CD4-positive, alpha-beta T cell treated with Interleukin-2 at 100 ng/mL for 4 hours (primary cell): ENCODE results near the gene CCDC144A.
A peak's percentile ranks its signal among the peaks of the same experiment; 100 is the strongest.
"Not testable (repeated sequence)": the region's sequence is repeated elsewhere in the genome, so short reads cannot be mapped to it uniquely, and the experiment has no call there.

Experiments
- DNase-seq: peaks from one replicate; pipeline ENCODE4 v3.0.0-alpha.2; 2020; ENCODE audit warnings: low spot score

The CCDC144A gene

DNA sequence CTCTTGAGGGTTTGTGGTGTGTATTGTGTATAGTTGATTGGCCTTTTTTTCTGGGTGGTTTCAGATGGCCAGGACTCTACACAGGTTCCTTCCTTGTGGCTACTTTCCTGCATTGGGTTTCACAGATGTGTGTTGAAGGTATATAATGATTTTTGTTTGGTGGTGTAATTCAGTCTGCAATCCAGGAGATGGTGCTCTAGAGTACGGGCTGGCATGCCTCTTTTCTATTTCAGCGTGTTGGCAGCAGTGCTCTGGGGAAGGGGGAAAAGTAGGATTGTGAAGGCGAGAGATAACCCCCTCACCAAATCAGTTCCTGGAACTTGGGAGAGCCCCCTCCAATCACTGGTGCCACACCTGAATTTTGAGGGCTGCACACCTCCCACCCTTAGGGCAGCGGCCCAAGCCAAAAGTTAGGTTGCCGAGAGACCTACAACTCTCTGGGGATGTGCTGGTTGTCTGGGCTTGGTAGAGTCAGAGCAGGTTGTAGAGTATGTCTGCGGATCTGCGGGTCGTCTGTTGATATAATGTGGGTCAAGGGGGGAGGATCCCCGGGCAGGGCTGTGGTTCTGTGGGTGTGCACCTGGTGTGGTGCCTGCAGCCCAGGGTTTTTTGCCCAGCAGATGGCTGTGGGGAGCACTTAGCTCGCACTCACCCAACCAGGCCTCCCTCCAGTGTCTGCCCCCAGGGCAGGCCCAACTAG is 61.3 kb downstream of the CCDC144A start:
- peak; percentile 7 for DNase-seq

DNA sequence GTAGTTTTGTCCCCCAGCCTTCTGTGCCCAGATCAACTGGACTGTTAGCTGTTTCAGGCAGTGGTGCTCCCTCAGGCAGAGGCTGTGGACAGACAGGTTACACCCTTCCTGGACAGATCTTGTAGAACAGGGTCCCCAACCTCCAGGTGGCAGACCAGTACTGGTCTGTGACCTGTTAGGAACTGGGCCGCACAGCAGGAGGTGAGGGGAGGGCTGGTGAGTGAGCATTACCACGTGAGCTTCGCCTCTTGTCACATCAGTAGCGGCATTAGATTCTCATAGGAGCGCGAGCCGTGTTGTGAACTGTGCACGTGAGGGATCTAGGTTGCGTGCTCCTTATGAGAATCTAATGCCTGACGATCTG is 61.9 kb downstream of the CCDC144A start:
- DNase-seq: not testable (repeated sequence)

DNA sequence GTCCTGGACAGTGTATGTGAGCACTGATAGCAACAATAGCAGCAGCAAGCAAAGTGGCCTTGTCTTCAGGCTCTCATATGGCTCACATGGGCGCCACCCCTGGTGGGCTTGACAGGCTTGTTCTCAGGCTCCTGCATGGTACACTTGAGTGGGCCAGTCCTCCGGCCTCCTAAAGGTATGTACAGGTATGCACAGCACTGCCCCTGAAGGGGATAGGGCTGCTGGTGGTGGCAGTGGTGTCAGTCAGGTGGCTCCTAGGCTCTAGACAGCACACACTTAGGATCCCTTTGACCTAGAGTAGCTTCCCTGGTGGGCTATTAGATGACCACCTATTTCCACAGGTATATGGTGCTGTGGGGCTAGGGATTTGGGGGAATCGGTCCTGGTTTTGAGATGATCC is 67.5 kb downstream of the CCDC144A start:
- not testable (repeated sequence) for DNase-seq

DNA sequence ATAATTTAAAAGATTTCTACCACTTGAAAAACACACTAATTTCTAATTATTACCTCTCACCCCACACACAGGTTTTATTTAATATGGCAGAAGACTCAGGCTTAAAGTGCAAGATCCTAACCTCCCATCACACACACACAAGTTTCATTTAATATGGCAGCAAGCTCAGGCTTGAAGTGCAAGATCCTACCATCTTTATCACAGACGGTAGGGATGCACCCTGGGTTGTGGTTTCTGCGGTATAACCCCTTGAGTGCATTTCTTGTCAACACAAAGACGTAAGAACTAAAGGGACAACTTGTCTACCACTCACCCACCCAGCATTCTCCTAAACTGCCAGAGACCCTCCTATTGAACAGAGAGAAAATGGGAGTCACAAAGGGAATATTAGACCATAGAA is 68.1 kb downstream of the CCDC144A start:
- DNase-seq: not testable (repeated sequence)

DNA sequence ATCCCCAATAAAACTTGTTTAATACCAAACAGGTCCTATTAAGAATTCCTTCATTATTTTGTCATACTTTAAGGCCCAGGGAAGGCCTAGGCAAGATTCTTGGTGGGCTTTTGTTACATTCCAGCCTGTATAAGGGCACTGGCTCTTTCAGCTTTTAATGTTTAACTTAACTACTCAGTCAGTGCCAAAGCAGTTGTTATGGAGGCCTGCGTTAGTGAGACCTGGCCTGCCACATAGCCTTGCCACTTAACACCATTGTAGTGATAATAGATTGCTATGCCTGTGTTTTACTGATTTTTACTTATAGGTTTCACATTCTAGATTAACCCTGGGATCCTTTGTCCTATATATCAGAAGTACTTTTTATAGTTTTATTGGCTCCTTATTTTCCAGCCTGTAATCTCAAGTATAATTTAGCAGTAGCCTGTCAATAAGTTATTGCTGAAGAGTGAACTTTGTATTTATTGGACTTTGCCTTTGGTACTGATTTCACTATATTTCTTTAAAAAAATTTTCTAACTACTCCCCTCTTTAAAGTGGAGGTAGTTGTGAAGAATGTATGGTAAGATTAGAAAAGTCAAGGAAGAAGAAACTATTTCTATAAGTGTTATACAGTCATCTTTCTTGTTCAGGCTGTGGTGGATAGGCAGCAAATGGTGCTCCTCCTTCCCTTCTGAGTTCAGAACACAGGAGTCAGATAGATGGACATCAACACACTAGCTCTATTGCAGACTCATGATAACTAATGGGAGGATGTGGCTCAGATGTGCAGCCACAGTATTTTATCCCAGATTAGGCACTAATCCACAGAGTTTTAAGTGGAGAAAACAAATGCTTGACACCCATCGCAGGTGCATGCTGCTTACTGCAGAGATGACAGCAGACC is 78.5 kb downstream of the CCDC144A start:
- not testable (repeated sequence) for DNase-seq

DNA sequence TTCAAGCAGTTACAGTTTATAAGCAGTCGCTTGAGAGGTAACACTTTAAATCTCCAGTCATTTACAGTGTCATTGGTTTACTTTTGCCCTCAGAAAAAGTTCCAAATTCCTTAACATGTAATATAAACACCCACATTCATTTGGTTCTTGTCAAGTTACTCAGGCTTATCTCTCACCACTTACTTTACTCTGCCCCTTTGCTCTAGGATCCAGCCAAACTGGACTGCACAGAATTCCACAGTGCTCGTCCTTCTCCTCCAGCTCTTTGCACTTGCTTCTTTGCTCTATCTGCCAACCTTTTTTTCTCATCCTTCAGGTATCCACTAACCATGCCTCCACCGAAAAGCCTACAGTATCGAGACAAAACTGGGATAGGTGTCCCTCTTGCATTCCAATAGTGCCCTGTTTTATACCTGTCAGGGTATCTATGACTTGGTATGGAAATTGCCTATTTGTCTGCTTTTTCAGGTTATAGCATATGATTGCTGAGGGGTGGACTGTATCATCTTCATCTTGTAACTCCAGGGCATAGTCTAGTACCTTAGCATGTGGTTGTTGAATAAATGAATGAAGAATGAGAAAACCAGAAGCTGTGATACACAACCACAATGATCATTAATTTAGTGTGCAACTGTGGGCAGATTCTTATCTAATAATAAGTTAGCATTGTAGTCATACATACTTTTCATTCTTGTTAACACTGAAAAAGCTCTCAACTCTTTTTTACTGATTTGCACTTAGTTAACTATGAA is 82.5 kb downstream of the CCDC144A start:
- DNase-seq: not testable (repeated sequence)

DNA sequence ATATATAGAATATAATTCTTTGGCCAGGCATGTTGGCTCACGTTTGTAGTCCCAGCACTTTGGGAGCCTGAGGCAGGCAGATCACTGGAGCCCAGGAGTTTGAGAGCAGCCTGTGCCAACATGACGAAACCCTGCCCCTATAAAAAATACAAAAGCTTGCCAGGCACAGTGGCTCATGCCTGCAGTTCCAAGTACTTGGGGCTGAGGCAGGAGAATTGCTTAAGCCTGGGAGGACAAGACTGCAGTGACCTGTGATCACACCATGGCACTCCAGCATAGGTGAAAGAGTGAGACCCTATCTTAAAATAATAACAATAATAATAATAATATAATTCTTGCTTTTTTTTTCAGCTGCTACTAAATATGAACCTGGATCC is 83.1 kb downstream of the CCDC144A start:
- DNase-seq: not testable (repeated sequence)

DNA sequence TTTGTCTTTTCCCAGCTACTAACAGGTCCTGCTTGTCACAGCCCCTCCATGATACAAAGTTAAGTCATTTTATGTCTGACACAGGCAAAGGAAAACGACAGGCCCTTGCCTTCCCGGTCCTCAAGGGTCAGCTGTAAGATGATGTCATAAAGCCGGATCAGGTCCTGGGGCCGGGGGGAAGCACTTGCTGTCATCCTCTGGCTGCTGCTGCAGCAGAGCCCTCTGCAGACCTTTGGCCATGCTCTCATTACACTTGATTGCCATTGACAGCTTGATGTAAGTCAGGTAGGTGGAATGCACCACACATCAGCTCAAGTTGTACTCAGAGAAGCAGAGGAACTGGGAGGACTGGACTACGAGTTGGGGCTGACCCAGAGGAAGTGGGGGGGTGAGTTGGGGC is 97.8 kb downstream of the CCDC144A start:
- DNase-seq: not testable (repeated sequence)

DNA sequence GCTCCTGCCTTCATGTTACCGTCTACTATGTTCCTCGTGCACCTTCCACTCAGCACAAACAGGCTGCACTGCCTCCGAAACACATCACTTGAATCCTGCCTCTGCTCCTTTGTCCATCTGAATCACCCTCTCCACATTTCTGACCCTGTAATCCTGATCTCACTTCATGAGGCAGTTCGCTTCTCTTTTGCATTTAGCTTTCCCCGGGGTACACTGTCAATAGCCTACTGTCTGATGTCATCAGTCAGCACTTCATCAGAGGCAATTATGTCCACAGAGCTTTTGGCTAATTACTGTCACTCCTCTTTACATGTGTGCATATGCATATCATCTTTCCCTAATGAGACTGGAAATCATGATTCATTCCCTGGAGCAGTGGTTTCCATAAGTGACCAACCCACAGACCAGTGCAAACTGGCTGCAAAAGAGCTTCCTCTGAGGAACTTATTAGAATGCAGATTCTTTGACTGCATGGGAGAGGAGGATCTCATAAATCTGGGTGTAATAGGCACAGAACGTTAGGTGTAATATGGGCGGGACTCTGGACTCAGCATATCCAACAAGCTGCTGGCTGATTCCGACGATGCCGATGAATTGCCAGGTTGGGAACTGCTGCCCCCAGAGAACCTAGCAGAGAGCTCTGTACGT is 99.0 kb downstream of the CCDC144A start:
- not testable (repeated sequence) for DNase-seq

DNA sequence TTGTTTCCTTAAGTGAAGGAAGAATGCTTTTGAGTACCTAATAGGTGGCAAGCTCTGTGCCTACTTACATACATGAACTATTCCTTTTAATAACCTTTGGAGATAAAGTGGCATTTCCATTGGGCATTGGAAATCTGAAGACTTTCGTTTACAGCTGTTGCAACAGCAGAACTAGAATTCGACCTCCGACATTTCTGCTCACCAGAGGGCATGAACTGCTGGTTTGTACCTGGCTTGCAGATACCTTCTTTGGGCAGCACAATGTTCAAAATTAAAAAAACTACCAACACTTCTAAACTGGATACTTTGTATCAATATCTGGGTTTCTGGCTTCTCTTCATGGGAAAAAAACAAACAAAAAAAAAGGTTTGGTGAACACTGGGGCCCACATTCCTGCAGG is 99.6 kb downstream of the CCDC144A start:
- DNase-seq: not testable (repeated sequence)

DNA sequence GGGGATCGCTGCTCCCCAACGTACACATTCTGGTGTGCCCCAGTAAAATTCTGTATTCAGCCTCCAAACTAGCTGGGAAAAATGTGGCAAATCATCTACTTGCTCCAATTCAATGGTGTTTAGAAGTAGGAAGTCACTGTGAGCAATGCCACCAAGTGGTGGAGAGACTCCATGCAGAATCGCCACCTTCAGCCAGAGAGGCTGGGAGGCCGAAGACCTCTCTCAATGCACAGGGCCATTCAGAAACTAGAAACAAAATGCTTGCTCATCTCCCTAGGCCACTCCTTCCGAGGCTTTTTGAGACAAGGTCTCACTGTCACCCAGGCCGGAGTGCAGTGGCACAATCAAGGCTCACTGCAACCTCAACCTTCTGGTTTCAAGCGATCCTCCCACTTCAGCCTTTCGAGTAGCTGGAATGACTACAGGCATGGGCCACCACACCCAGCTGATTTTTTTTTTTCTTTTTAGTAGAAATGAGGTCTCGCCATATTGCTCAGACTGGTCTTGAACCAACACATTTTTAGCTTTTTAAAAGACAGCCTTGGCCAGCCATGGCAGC is 100.4 kb downstream of the CCDC144A start:
- DNase-seq: not testable (repeated sequence)

DNA sequence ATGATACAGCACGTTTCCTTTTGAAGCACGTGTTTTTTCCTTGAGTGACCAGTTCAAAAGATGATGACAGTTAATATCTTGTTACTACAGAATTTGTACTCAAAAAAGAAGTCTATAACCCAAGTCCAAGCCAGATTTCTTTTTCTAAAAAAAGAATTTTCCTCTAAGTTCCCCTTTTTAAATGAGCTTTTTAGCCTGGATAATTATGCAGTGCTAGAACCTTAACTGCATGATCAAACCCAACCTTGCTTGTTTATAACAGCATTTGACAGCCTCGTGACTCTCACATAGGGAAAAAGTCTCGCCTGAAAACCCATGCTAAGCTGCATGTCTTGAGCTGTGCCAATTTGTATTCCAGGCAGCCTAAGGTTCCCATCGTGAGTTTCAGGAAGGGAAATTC is 104.2 kb downstream of the CCDC144A start:
- DNase-seq: not testable (repeated sequence)

DNA sequence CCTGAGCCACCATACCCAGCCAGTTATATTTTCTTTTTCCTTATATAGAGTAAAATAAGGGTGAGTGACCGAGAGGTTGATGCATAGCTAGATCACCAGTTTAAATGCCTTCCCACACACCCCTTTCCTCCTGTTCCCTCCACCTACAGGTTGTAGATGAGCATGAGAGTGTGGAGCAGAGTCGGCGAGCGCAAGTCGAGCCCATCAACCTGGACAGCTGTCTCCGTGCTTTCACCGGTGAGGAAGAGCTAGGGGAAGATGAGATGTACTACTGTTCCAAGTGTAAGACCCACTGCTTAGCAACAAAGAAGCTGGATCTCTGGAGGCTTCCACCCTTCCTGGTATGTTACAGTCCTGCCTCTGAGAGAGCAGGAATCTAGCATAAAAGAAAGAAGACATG is 105.9 kb downstream of the CCDC144A start:
- not testable (repeated sequence) for DNase-seq

DNA sequence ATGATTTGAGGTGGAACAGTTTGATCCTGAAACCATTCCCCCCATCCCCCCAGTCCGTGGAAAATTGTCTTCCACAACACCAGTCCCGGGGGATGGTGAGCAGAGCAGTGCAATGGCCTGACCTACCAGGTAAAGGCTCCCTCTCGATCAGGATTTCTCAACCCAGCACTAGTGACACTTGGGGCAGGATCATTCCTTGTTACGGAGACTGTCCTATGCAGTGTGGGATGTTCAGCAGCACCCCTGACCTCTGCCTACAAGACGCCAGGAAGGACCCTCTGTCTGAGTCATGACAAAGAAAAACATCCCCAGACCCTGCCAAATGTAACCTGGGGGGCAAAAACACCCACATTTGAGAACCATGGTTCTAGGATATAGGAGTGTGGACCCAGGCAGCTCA is 114.8 kb downstream of the CCDC144A start:
- not testable (repeated sequence) for DNase-seq

DNA sequence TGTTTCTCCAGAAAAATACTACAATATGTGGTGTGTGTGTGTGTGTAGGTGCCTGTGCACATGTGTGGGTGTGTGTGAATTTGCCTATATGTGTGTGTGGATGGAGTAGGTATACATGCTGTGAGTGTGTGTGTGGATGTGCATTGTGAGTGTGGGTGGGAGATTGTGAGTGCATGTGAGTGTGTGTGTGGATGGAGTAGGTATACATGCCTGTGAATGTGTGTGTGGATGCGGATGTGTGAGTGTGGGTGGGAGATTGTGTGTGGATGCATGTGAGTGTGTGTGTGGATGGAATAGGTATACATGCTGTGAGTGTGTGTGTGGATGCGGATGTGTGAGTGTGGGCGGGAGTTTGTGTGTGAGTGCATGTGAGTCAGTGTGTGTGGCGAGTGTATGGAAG is 116.6 kb downstream of the CCDC144A start:
- not testable (repeated sequence) for DNase-seq

DNA sequence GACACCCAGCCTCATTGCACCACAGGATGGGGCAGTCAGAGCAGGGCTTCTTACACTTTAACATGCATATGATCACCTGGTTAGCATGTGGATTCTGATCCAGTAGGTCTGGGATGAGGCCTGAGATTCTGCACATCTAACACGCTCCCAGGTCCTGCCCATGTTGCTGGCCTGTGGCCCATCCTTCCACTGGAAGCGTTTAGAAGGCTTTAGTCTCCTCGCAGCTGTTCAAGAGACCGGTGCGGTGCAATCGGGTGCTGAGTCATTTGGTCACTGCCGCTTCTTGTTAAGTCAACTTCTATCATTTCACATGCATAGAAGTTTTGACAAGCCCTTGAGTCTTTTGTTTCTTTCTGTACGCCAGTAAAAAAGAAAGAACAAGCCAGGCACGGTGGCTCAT is 117.6 kb downstream of the CCDC144A start:
- not testable (repeated sequence) for DNase-seq

DNA sequence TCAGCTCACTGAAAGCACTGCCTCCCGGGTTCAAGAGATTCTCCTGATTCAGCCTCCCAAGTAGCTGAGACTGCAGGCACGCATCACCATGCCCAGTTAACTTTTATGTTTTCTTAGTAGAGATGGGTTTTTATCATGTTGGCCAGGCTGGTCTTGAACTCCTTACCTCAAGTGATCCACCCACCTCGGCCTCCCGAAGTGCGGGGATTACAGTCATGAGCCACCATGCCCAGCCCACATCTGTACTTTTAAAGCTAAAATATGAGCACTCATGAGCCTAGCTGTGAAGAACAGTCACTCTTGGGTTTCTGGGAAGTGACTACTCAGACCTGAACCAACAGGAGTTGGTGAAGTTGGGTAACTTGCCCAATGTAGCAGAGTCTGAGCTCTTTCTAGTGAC is 120.2 kb downstream of the CCDC144A start:
- DNase-seq: not testable (repeated sequence)

DNA sequence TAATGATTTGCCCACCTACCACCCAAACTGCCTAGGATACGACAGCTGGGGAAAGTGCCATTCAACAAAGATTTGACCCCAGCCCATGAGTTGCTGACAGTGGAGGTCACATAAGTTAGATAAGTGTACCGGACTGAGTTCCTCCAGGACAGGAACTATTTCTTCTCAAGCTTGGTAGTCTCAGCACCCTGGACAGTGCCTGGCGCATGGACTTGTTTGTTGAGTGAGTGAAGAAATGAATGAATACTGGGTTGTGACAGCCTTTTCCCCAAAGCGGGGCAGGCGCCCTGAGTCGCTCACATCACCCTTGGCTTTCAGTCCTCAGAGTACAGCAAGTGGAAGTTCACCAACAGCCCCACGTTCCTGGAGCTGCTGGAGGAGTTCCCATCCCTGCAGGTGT is 122.1 kb downstream of the CCDC144A start:
- DNase-seq: not testable (repeated sequence)

DNA sequence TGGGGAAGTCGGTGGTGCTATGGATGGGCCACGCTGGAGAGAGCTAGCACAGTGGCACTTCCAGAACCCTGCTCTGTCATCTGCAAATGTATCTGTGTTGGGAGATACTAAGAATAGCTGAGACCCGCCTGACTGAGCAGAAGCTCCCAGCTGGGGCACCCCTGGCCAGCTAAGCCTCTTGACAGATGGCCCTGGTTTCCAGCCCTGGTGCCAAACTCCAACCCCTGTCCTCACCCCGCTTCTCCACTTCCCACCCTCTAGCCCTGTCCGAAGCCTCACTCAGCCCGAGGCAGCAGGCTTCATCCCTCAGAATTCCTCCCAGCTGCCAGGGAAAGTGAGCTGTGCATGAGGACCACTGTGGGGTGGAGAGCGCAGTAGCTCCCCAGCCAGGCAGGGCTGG is 124.4 kb downstream of the CCDC144A start:
- DNase-seq: no peak

DNA sequence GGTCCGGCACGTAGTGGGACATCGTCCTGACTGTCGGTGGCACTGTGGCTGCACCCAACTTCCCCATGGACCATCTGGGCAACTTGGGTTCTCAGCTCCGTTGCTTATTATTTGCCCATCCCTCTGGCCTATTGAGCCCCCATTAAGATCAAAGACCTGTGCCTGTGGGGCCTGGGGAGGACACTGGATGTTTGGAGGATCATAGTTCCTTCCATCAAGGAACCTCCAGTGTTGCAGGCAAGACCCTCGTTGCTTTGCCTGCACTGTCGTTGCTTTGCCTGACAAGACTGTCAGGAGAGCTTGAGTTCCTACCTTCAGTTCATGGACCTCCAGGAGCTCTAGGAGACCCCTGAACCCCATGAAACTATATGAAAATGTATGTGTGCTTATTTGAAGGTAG is 127.2 kb downstream of the CCDC144A start:
- DNase-seq: no peak

DNA sequence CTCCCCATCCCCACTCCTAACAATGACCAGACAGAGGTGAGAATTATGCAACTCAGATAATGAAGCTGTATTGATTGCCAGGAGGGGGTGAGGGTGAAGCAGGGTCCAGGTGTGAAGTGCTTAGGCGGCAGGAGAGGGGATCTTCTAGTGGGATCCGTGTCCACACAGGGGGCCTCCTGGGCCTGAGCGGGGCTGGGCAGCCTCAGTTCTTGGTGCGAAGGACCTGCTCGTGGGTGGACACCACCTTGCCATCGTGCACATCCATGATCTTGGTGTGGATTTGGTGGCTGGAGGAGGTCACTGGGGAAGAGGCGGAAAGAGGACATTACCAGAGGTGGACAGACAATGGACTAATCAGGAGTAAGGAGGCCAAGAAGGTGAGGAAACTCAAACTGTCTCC is 127.9 kb downstream of the CCDC144A start:
- DNase-seq: not testable (repeated sequence)

DNA sequence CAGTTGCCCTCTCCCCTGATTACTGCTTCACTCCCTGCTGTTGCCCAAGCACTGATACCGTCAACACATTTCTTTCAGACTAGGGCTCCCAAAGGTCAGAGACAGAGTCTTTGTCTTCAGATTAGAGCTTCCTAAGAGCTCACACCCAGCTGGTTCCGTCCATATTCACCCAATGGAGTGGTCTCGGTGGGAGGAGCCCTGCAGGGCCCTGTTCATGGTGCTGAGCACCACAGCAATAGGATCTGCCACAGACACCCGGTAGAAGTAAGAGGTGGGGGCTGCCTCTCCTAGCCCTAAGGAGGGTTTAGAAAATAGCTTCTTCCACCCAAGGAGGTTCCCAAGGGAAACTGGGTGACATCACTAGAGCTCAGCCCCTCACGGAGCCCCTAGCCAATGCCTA is 128.3 kb downstream of the CCDC144A start:
- DNase-seq: no peak
